Upper lobe of left lung (tissue), 6 donors: Measurements from ENCODE around the gene ABCF1. TPM values are rescaled to one million over a fixed set of nuclear protein-coding genes. Genes with fewer than 3 reads are reported as not detected.

Source experiments
- ATAC-seq, 2 donors: fragments of 200-7000 bp; cut with Tn5 transposase; one replicate each; pipeline ENCODE4 v1.9.1; 2022; ENCODE audit warnings: mild to moderate bottlenecking in 2 of 2, moderate library complexity in 2 of 2; ENCODE audit not compliant: low FRiP score in 2 of 2
- DNase-seq, 2 donors: peaks; one replicate each; pipeline ENCODE4 v3.0.0-alpha.2; 2019 to 2020
- H3K27ac ChIP-seq, 4 donors: fragments of 200-600 bp; sonication (generic); one replicate each; pipeline ENCODE4 v1.5.1; 2016 to 2019
- H3K27me3 ChIP-seq, 4 donors: fragments of 200-600 bp; sonication (generic); one replicate each; pipeline ENCODE4 v1.5.1; 2017 to 2019
- H3K36me3 ChIP-seq, 4 donors: fragments of 200-600 bp; sonication (generic); one replicate each; pipeline ENCODE4 v1.5.1; 2016 to 2019
- H3K4me1 ChIP-seq, 4 donors: fragments of 200-600 bp; sonication (generic); one replicate each; pipeline ENCODE4 v1.5.1; 2018 to 2019
- H3K4me3 ChIP-seq, 4 donors: fragments of 200-600 bp; sonication (generic); one replicate each; pipeline ENCODE4 v1.5.1; 2017 to 2019; ENCODE audit warnings: mild to moderate bottlenecking in 2 of 4, moderate library complexity in 1 of 4
- H3K9me3 ChIP-seq, 4 donors: fragments of 200-600 bp; sonication (generic); one replicate each; pipeline ENCODE4 v1.5.1; 2018 to 2019
- CTCF ChIP-seq, 6 experiments: fragments of 450-650 bp in 4 of 6; fragments of 200-600 bp in 2 of 6; sonication (generic) in 2 of 6; IDR thresholded peaks; one replicate each; pipeline ENCODE4 v1.5.1; 2016 to 2019; ENCODE audit warnings: antibody characterized with exemption in 6 of 6
- EP300 ChIP-seq, 4 donors: sonication (generic); formaldehyde crosslinking; IDR thresholded peaks; one replicate each; pipeline ENCODE4 v1.5.1; 2017; ENCODE audit warnings: antibody characterized with exemption in 4 of 4, control low read depth in 2 of 4
- POLR2A ChIP-seq, 4 donors: fragments of 450-650 bp; IDR thresholded peaks; one replicate each; pipeline ENCODE4 v1.5.1; 2016 to 2017; ENCODE audit warnings: antibody characterized with exemption in 4 of 4, mild to moderate bottlenecking in 2 of 4
- POLR2AphosphoS5 ChIP-seq, 2 donors: sonication (generic); formaldehyde crosslinking; IDR thresholded peaks; one replicate each; pipeline ENCODE4 v1.5.1; 2017; ENCODE audit warnings: antibody characterized with exemption in 2 of 2
- WGBS, 2 donors: methylation state at CpG; one replicate each; pipeline ENCODE4 v1.1.5; 2017 to 2018; 5-methylcytosine and 5-hydroxymethylcytosine counted together
- total RNA-seq, 6 donors: library from RNA; depleted of rRNA in 4 of 6; stranded (reverse); fragments of >200 nt in 4 of 6; gene quantifications; one replicate each; pipeline versions ENCODE4 v1.1.0 to v1.2.1, GENCODE V29; 2016 to 2021
- donor health status: DM: no; HTN: no; CAD: no; lungs with moderate emphysema.
- donor health status: DM: no; HTN: yes; CAD: no; lungs with severe emphysema.

The ABCF1 gene
- total RNA-seq, 6 donors from 2014 or later = 41.2 to 57.6 (median 52.9) TPM

- Histone ChIP-seq H3K4me3 (no peak overlapping the region), H3K9me3 (no peaks in the 10 kb centered on the region), H3K27me3 (no peaks in the 10 kb centered on the region), H3K27ac (peak overlapping the region in 3 of 4 donors; percentile 31 to 74 (median 59)), H3K4me1 (peaks cover 32 to 50% (median 37%) of the 10 kb centered on the region in 4 donors), H3K36me3 (peaks cover 22 to 50% (median 28%) of the 10 kb centered on the region in 4 donors)
- ATAC-seq (no peak), DNase-seq (no peak)
- WGBS, 2 donors = 37 to 51% methylated on average over 1 of the region's 1 CpG
- no peak for TF ChIP-seq EP300 (IDR thresholded peaks at IDR 0.05)
- TF ChIP-seq POLR2A (IDR thresholded peaks at IDR 0.05) = no peak
- TF ChIP-seq POLR2AphosphoS5 (IDR thresholded peaks at IDR 0.05) = no peak
- peak in 1 of 6 experiments; percentile 8 for TF ChIP-seq CTCF (IDR thresholded peaks at IDR 0.05)
Measured at GRCh38 chr6:30612213-30612612, 41.0 kb downstream of the ABCF1 start.

GRCh38 chr6:30612687-30613248, 41.5 kb downstream of the ABCF1 start:
- Histone ChIP-seq H3K9me3 (no peaks in the 10 kb centered on the region), H3K4me1 (peaks cover 32 to 46% (median 37%) of the 10 kb centered on the region in 4 donors), H3K4me3 (no peak overlapping the region), H3K27me3 (no peaks in the 10 kb centered on the region), H3K36me3 (peaks cover 16 to 44% (median 22%) of the 10 kb centered on the region in 4 donors), H3K27ac (peak overlapping the region; percentile 24 to 74 (median 45))
- DNase-seq (peak in 1 of 2 donors; percentile 46), ATAC-seq (no peak)
- 37 to 45% methylated on average over 6 of the region's 6 CpGs for WGBS, 2 donors
- TF ChIP-seq POLR2AphosphoS5 (IDR thresholded peaks at IDR 0.05) (no peak), POLR2A (IDR thresholded peaks at IDR 0.05) (no peak), CTCF (IDR thresholded peaks at IDR 0.05) (no peak), EP300 (IDR thresholded peaks at IDR 0.05) (no peak)

GRCh38 chr6:30613251-30614043, 42.2 kb downstream of the ABCF1 start:
- peaks cover 9 to 37% (median 15%) of the 10 kb centered on the region in 4 donors for H3K36me3 ChIP-seq
- peak overlapping the region in 3 of 4 donors; percentile 95 to 96 (median 96) for H3K27ac ChIP-seq
- no peaks in the 10 kb centered on the region for H3K9me3 ChIP-seq
- ATAC-seq (no peak), DNase-seq (no peak)
- H3K27me3 ChIP-seq = no peaks in the 10 kb centered on the region
- H3K4me3 ChIP-seq = peak overlapping the region in 1 of 4 donors; percentile 68
- H3K4me1 ChIP-seq = peaks cover 36 to 51% (median 41%) of the 10 kb centered on the region in 4 donors
- no peak for TF ChIP-seq POLR2A (IDR thresholded peaks at IDR 0.05)
- no peak for TF ChIP-seq EP300 (IDR thresholded peaks at IDR 0.05)
- no peak for TF ChIP-seq CTCF (IDR thresholded peaks at IDR 0.05)
- TF ChIP-seq POLR2AphosphoS5 (IDR thresholded peaks at IDR 0.05) = no peak

GRCh38 chr6:30614044-30614842, 43.0 kb downstream of the ABCF1 start:
- Histone ChIP-seq H3K9me3 (no peaks in the 10 kb centered on the region), H3K27me3 (no peaks in the 10 kb centered on the region), H3K27ac (peak overlapping the region; percentile 95 to 98 (median 96)), H3K4me1 (peaks cover 43 to 57% (median 48%) of the 10 kb centered on the region in 4 donors), H3K4me3 (peak overlapping the region; percentile 19 to 87 (median 68)), H3K36me3 (peaks cover 3 to 29% (median 10%) of the 10 kb centered on the region in 4 donors)
- no peak for DNase-seq
- no peak for TF ChIP-seq POLR2A (IDR thresholded peaks at IDR 0.05)
- TF ChIP-seq POLR2AphosphoS5 (IDR thresholded peaks at IDR 0.05) = no peak
- 21 to 23% methylated on average over 8 of the region's 8 CpGs for WGBS, 2 donors
- ATAC-seq = no peak

GRCh38 chr6:30614843-30615218, 43.6 kb downstream of the ABCF1 start:
- H3K4me1 ChIP-seq = peaks cover 43 to 56% (median 50%) of the 10 kb centered on the region in 4 donors
- ATAC-seq = peak; percentile 82 to 89
- WGBS, 2 donors = 0% methylated on average over 6 of the region's 6 CpGs

More at GRCh38 chr6:30614843-30615218, 43.6 kb downstream of the ABCF1 start:
- peak overlapping the region; percentile 67 to 87 (median 75) for H3K4me3 ChIP-seq
- H3K9me3 ChIP-seq = no peaks in the 10 kb centered on the region
- H3K27ac ChIP-seq = peak overlapping the region; percentile 95 to 98 (median 96)
- peak in 1 of 2 donors; percentile 92 for DNase-seq
- TF ChIP-seq CTCF (IDR thresholded peaks at IDR 0.05) (no peak), POLR2A (IDR thresholded peaks at IDR 0.05) (peak in 3 of 4 donors; percentile 17 to 95 (median 82)), POLR2AphosphoS5 (IDR thresholded peaks at IDR 0.05) (peak; percentile 63 to 94)
- no peaks in the 10 kb centered on the region for H3K27me3 ChIP-seq
- H3K36me3 ChIP-seq = peaks cover 4 to 29% (median 10%) of the 10 kb centered on the region in 4 donors
